ENCODE measurements around the gene METRN.
A peak's percentile ranks its signal among the peaks of the same experiment; 100 is the strongest.

Gene METRN

GRCh38 chr16:715477-716199 lies 720 bp downstream of the METRN start:
- peaks cover 55 to 81% (median 76%) of the 10 kb centered on the region in 10 experiments for H3K4me1 ChIP-seq
- H3K27ac ChIP-seq: 0 out of 22 replicates have a peak overlapping the region, but pooled peaks of 2 of the 11 experiments have one; percentile 5 to 7
- H3K27me3 ChIP-seq: peaks cover 28 to 71% (median 60%) of the 10 kb centered on the region in 11 experiments
- no peak for TF ChIP-seq Cebpa-rat (IDR thresholded peaks at IDR 0.05)
- H3K9me3 ChIP-seq (replicated peaks in 1 of 11): no peaks in the 10 kb centered on the region
- H3K9ac ChIP-seq: peak overlapping the region; percentile 17 to 80 (median 68); a peak in 19 of 22 replicates
- H3K4me3 ChIP-seq: peak overlapping the region; percentile 58 to 75 (median 68)
- no peaks in the 10 kb centered on the region for H3K36me3 ChIP-seq
- peak overlapping the region; percentile 91 to 100 (median 100) for H3K4me2 ChIP-seq
- H4K20me1 ChIP-seq: peaks cover 0 to 77% (median 48%) of the 10 kb centered on the region in 11 experiments; a peak in 18 of 22 replicates

GRCh38 chr16:716200-716568 lies 1.3 kb downstream of the METRN start:
- H3K4me1 ChIP-seq: peaks cover 55 to 77% (median 73%) of the 10 kb centered on the region in 10 experiments
- peak overlapping the region in 6 of 11 experiments; percentile 23 to 80 (median 72); a peak in 9 of 22 replicates for H3K9ac ChIP-seq
- no peak overlapping the region for H3K27ac ChIP-seq
- no peaks in the 10 kb centered on the region for H3K9me3 ChIP-seq (replicated peaks in 1 of 11)
- peaks cover 0 to 73% (median 43%) of the 10 kb centered on the region in 11 experiments; a peak in 18 of 22 replicates for H4K20me1 ChIP-seq
- peaks cover 22 to 65% (median 54%) of the 10 kb centered on the region in 11 experiments for H3K27me3 ChIP-seq
- peak overlapping the region; percentile 91 to 100 (median 100) for H3K4me2 ChIP-seq
- no peak for TF ChIP-seq Cebpa-rat (IDR thresholded peaks at IDR 0.05)
- no peaks in the 10 kb centered on the region for H3K36me3 ChIP-seq
- peak overlapping the region in 9 of 10 experiments; percentile 61 to 75 (median 69); a peak in 17 of 20 replicates for H3K4me3 ChIP-seq

DNA sequence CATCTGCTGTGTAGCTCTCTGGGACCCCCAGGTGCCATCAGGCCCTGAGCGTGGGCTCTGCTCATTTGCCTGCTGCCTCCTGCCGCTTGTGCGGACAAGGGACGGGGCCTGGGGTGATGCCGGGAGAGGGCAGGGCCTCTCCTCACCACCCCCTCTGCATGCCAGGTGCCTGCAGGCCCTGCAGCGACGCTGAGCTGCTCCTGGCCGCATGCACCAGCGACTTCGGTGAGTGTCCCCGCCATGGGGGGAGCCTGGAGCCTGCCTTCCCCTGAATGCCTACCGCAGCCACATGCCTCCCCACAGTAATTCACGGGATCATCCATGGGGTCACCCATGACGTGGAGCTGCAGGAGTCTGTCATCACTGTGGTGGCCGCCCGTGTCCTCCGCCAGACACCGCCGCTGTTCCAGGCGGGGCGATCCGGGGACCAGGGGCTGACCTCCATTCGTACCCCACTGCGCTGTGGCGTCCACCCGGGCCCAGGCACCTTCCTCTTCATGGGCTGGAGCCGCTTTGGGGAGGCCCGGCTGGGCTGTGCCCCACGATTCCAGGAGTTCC lies 1.9 kb downstream of the METRN start:
- peak overlapping the region in 6 of 11 experiments; percentile 8 to 80 (median 72); a peak in 5 of 22 replicates for H3K9ac ChIP-seq
- peaks cover 4 to 75% (median 44%) of the 10 kb centered on the region in 11 experiments; a peak in 19 of 22 replicates for H4K20me1 ChIP-seq
- no peak overlapping the region for H3K27ac ChIP-seq
- no peaks in the 10 kb centered on the region for H3K9me3 ChIP-seq (replicated peaks in 1 of 11)
- no peak for TF ChIP-seq Cebpa-rat (IDR thresholded peaks at IDR 0.05)
- peaks cover 17 to 60% (median 48%) of the 10 kb centered on the region in 11 experiments for H3K27me3 ChIP-seq
- H3K4me2 ChIP-seq: peak overlapping the region; percentile 91 to 100 (median 100); a peak in 21 of 22 replicates
- H3K36me3 ChIP-seq: no peaks in the 10 kb centered on the region
- peak overlapping the region in 6 of 10 experiments; percentile 68 to 75 (median 71); a peak in 4 of 20 replicates for H3K4me3 ChIP-seq
- peaks cover 60 to 77% (median 75%) of the 10 kb centered on the region in 10 experiments for H3K4me1 ChIP-seq

DNA sequence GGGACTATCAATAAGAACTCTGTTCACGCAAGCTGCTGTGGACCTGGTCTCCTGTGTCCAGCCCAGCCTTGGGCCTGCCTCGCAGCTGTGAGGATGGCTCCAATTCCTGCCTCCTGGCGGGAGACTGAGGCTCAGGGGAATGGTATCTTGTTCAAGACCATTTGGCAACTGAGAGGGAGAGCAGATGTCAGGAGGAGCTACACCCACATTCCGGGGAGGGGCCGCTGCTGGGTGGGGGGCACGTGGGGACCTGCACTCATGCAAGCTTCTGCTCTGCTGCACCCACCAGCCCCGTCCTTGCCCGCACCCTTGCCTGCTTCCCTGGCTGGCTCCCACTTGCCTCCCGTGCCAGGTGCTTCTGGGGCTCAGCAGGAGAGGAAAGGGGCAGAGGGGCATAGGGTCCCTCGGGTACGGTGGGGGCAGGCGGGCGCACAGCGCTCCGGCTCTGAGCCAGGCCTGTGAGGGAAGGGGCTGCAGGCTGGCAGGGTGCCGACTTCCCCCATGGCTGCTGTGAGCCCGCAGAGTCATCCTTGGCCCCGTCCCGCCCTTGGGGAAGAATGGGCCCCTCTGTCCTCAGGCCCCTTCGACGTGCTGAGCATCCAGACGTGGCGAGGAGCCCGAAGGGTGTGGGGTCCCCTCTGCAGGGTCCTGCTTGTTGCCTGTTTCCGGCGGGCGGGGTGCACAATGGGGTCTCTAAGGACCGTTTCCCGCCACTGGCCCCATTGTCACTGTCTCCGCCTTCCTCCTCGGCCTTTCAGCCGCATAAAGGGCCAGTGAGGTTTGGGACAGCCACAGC lies 2.7 kb downstream of the METRN start:
- Histone ChIP-seq H3K4me1 (peaks cover 67 to 85% (median 82%) of the 10 kb centered on the region in 10 experiments), H3K9me3 (replicated peaks in 1 of 11) (no peaks in the 10 kb centered on the region), H3K27ac (peak overlapping the region in 4 of 11 experiments; percentile 23 to 51 (median 36); a peak in 4 of 22 replicates), H3K4me2 (peak overlapping the region; percentile 5 to 100 (median 100); a peak in 20 of 22 replicates), H3K9ac (peak overlapping the region in 5 of 11 experiments; percentile 29 to 87 (median 73); a peak in 7 of 22 replicates), H4K20me1 (peaks cover 9 to 83% (median 52%) of the 10 kb centered on the region in 11 experiments; a peak in 20 of 22 replicates), H3K27me3 (peaks cover 16 to 54% (median 39%) of the 10 kb centered on the region in 11 experiments), H3K4me3 (peak overlapping the region in 1 of 10 experiments; percentile 15; a peak in 2 of 20 replicates), H3K36me3 (0 out of 22 replicates have a peak, but pooled peaks cover 0 to under 1% (median 0%) of the 10 kb centered on the region in 11 experiments)
- TF ChIP-seq Cebpa-rat (IDR thresholded peaks at IDR 0.05): no peak

DNA sequence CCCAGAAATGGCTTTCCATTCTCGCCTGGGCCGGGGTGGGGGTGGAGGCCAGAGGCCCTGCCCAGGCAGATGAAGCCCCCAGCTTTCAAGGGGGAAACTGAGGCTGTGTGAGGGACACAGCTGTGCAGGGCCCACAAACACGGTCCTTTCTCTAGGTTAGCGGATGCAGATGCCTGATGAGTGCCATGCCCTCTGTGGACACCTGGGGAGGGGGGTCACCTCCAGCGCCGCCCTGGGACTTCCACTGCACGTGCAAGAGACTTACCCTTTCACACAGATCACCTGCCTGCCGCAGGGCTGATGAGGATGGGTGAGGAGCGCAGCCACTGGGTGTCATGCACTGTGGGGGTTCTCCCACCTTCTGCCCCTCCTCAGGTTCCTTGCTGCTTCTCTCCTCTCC lies 3.5 kb downstream of the METRN start:
- peaks cover 17 to 90% (median 59%) of the 10 kb centered on the region in 11 experiments; a peak in 21 of 22 replicates for H4K20me1 ChIP-seq
- peak overlapping the region; percentile 5 to 100 (median 100); a peak in 19 of 22 replicates for H3K4me2 ChIP-seq
- no peak overlapping the region; a peak in 1 of 20 replicates for H3K4me3 ChIP-seq
- peak overlapping the region in 4 of 11 experiments; percentile 23 to 51 (median 36); a peak in 4 of 22 replicates for H3K27ac ChIP-seq
- H3K27me3 ChIP-seq: peaks cover 16 to 58% (median 35%) of the 10 kb centered on the region in 11 experiments
- H3K9ac ChIP-seq: peak overlapping the region in 4 of 11 experiments; percentile 59 to 87 (median 75); a peak in 7 of 22 replicates
- no peaks in the 10 kb centered on the region for H3K9me3 ChIP-seq (replicated peaks in 1 of 11)
- H3K4me1 ChIP-seq: peaks cover 75 to 93% (median 89%) of the 10 kb centered on the region in 10 experiments
- TF ChIP-seq Cebpa-rat (IDR thresholded peaks at IDR 0.05): no peak
- H3K36me3 ChIP-seq: 0 out of 22 replicates have a peak, but pooled peaks cover 0 to 6% (median 0%) of the 10 kb centered on the region in 11 experiments

DNA sequence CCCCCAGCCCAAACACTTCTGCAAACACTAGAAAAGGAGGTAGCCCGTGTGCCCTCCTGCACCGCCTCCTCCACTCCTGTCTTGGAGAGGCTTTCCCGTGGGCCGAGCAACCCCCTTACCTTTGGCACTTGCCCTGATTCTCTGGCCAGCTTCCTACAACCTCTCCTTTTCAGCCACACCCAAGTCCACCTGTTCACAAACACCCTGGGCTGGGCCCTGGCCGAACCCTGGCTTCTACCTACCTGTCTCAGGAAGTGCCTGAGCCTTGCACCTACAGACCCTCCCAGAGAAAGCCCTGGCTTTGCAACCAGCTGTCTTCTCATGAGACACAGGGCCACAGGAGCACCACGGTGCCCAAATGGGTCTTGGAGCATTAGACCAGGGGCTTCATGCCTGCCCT lies 4.0 kb downstream of the METRN start:
- Histone ChIP-seq H3K27ac (no peak overlapping the region), H3K4me2 (peak overlapping the region; percentile 40 to 100 (median 100); a peak in 21 of 22 replicates), H3K4me3 (no peak overlapping the region; a peak in 2 of 20 replicates), H3K36me3 (0 out of 22 replicates have a peak, but pooled peaks cover 0 to 6% (median 0%) of the 10 kb centered on the region in 11 experiments), H3K4me1 (peaks cover 76 to 95% (median 93%) of the 10 kb centered on the region in 10 experiments), H3K9me3 (replicated peaks in 1 of 11) (no peaks in the 10 kb centered on the region), H3K27me3 (peaks cover 16 to 59% (median 30%) of the 10 kb centered on the region in 11 experiments), H4K20me1 (peaks cover 22 to 92% (median 65%) of the 10 kb centered on the region in 11 experiments; a peak in 21 of 22 replicates), H3K9ac (peak overlapping the region in 4 of 11 experiments; percentile 10 to 87 (median 68); a peak in 3 of 22 replicates)
- no peak for TF ChIP-seq Cebpa-rat (IDR thresholded peaks at IDR 0.05)

- Histone ChIP-seq H3K4me3 (peak overlapping the region; percentile 67 to 80 (median 73)), H3K9ac (peak overlapping the region; percentile 73 to 87 (median 81); a peak in 21 of 22 replicates), H3K36me3 (0 out of 22 replicates have a peak, but pooled peaks cover 0 to 6% (median 0%) of the 10 kb centered on the region in 11 experiments), H3K4me2 (peak overlapping the region; percentile 96 to 100 (median 100)), H3K9me3 (replicated peaks in 1 of 11) (no peaks in the 10 kb centered on the region), H4K20me1 (peaks cover 32 to 95% (median 73%) of the 10 kb centered on the region in 11 experiments; a peak in 21 of 22 replicates), H3K4me1 (peaks cover 68 to 97% (median 95%) of the 10 kb centered on the region in 10 experiments), H3K27me3 (peaks cover 16 to 61% (median 22%) of the 10 kb centered on the region in 11 experiments), H3K27ac (peak overlapping the region in 9 of 11 experiments; percentile 67 to 86 (median 79); a peak in 16 of 22 replicates)
- no peak for TF ChIP-seq Cebpa-rat (IDR thresholded peaks at IDR 0.05)
These were observed 5.0 kb downstream of the METRN start for GRCh38 chr16:719815-720446.
